DMS153 (cell line): Measurements from ENCODE around the gene AGT.
"Not testable (repeated sequence)": the region's sequence is repeated elsewhere in the genome, so short reads cannot be mapped to it uniquely, and the experiment has no call there.

Experiments
- DNase-seq: peaks from one replicate; lab custom pipeline; 2025; lab: John Stamatoyannopoulos, UW

The AGT gene

GRCh38 chr1:230691615-230692014, 22.3 kb downstream of the AGT start:
- DNase-seq, result no peak

GRCh38 chr1:230690101-230690500, 23.8 kb downstream of the AGT start:
- DNase-seq, result no peak

- DNase-seq, result no peak
These were observed 27.2 kb downstream of the AGT start for GRCh38 chr1:230686747-230687146.

- DNase-seq, result no peak
These were observed 28.9 kb downstream of the AGT start for GRCh38 chr1:230684998-230685397.

- DNase-seq, result no peak
These were observed 29.8 kb downstream of the AGT start for GRCh38 chr1:230684146-230684545.

- DNase-seq, result no peak
These were observed 30.9 kb downstream of the AGT start for GRCh38 chr1:230682882-230683610.

GRCh38 chr1:230682274-230682673, 31.6 kb downstream of the AGT start:
- peak; percentile 16 for DNase-seq

- DNase-seq, result peak; percentile 91
These were observed 32.3 kb downstream of the AGT start for GRCh38 chr1:230681599-230681998.

GRCh38 chr1:230680300-230681025, 33.5 kb downstream of the AGT start:
- DNase-seq, result no peak

- no peak for DNase-seq
These were observed 34.1 kb downstream of the AGT start for GRCh38 chr1:230679825-230680224.

- DNase-seq, result no peak
These were observed 34.7 kb downstream of the AGT start for GRCh38 chr1:230679192-230679591.

- no peak for DNase-seq
These were observed 36.7 kb downstream of the AGT start for GRCh38 chr1:230677200-230677599.

- no peak for DNase-seq
These were observed 39.3 kb downstream of the AGT start for GRCh38 chr1:230674581-230674980.

GRCh38 chr1:230669543-230669942, 44.4 kb downstream of the AGT start:
- no peak for DNase-seq

- no peak for DNase-seq
These were observed 45.7 kb downstream of the AGT start for GRCh38 chr1:230668227-230668626.

GRCh38 chr1:230661976-230662375, 51.9 kb downstream of the AGT start:
- DNase-seq, result no peak

- DNase-seq, result no peak
These were observed 55.2 kb downstream of the AGT start for GRCh38 chr1:230658691-230659090.

- DNase-seq, result not testable (repeated sequence)
These were observed 55.8 kb downstream of the AGT start for GRCh38 chr1:230658103-230658502.

GRCh38 chr1:230656719-230657118, 57.2 kb downstream of the AGT start:
- not testable (repeated sequence) for DNase-seq
